AG08395 (cell line): Measurements from ENCODE around the gene BCL2L2.

Experiments used
- DNase-seq: peaks from one replicate; pipeline ENCODE4 v3.0.0; 2012; ENCODE audit warnings: mixed read lengths, low spot score

BCL2L2 gene

DNA sequence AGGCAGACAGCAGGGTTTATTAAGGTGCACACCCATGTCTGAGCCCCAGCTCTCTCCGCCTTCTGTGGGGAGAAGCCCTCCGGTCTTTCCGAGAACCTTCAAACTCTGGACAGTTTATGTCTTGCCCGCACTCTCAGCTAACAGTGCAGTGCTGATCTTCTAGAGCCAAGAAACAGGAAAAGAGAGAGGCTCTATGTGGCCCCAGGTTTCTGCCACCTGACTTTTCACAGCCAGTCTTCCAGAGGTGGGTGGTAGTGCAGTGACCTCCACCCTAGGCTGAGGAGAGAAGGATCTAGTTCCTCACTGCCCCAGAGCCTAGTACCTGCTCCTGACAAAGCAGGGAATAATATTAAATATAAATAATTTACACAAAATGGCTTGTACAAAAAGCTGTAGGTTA lies 50.0 kb downstream of the BCL2L2 start:
- DNase-seq = no peak

- no peak for DNase-seq
Observed at GRCh38 chr14:23357261-23357660, 50.6 kb downstream of the BCL2L2 start.

DNA sequence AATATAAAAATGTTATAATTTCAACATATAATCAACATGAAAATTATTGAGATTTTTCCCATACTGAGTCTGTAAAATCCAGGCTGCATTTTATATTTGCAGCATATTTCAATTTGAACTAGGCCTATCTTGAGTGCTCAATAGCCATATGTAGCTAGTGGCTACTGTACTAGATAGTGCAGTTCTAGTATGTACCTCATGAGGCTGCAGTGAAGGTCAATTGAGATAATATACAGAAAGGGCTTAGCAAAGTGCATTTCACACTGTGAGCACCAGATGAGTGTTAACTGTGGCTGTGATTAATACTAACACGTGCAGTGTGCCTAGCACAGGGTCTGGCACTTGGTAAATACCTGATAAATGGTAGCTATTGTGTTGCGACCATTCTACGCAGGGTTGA lies 51.4 kb downstream of the BCL2L2 start:
- DNase-seq = no peak

- DNase-seq = no peak
Observed at GRCh38 chr14:23358553-23359166, 52.0 kb downstream of the BCL2L2 start.

DNA sequence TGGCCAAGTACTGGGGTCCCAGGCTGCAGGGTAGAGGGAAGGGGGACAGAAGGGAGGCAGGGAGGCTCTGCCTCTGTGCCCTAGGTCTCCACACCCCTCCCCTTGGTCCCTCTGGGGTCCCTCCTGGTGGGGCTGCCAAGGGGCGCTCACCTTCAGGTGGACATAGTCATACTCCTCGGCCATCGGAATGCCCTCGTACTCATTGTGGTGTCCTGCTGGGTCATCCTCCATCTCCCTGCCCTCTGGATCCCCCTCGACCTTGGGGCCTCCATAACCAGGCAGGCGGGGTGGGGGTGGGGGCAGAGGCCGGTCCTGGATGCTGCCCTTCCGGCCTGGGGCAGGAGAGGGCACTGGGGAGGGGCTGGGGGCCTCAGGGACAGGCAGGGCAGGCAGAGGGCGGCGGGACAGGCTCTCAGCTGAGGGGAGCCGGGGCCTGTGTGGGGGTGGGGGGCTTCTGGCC lies 52.6 kb downstream of the BCL2L2 start:
- DNase-seq = no peak

DNA sequence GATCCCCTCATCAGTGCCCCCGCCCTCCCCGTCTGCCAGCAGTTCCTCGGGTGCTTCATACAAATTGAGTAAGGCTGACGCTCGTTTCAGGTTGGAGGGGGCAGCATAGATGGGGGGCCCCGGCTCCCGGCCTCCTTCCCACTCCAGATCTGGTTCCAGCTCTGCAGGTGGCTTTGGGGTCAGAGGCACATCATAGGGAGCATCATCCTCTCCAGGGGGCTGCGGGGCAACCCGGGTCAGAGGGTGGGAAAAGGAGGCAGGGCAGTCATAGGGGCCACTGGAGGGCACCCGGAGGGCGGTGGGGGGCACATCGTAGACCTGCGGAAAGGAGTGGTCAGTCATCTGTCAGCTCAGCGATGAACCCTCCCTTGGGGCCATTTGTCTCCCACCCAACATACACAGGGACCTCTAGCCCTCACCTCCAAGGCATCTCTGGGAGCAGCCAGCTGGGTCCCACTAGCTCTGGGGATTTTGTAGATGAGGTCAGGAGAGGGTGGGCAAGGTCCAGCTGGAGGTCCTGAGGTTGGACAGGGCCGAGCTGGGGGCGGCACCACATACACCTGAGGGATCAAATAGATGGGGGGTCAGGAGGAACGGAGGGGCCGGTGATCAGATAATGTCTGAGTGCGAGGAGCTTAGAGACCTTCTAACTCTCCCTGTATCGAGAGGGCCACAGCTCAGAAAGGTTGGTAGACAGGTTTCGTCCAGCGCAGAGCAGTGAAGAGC lies 53.3 kb downstream of the BCL2L2 start:
- DNase-seq = no peak

DNA sequence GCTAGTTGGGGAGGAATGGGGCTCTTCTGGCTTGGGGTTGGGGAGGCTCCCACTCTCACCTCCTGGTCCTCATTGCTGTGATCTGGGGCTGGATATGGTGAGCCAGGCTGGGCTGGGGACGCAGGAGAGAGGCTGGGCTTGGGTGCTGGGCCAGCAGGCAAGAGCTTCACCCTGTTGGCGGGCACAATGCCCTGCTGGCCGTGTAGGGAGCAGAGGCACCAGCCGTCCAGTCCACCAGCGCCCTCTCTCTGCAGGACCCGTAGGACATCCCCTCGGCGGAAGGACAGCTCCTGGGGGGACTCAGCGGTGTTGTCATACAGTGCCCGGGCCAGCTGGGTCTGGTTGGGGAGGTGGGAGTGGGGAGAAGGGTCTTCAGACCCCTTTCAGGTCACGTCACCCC lies 53.9 kb downstream of the BCL2L2 start:
- no peak for DNase-seq

DNA sequence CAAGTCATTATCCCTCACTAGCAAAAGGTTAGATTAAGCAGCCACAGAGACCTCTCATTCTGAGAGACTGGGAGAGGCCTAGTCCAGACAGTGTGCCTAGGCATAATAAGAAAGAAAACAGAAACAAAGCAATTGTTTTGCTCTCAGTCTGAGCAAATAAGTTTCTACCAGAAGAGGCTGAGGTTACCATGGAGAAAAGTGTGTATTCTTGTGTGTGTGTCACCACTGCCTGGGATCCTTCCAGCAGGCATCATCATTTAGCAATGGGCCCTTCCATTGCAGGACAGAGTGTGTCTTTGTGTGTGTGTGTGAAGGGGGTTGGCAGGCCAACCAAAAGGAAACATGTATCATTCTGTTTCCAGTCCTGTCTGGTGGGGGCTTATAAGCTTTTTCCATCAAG lies 54.7 kb downstream of the BCL2L2 start:
- peak; percentile 76 for DNase-seq
